Tibial nerve (tissue), 3 donors: ENCODE data around the gene ABTB1.

ENCODE experiments used
- CTCF ChIP-seq, 5 experiments: fragments of 200-600 bp in 3 of 5; fragments of 450-650 bp in 2 of 5; sonication (generic) in 3 of 5; IDR thresholded peaks; one replicate each; pipeline ENCODE4 v1.5.1; 2016 to 2019; ENCODE audit warnings: antibody characterized with exemption in 5 of 5, mild to moderate bottlenecking in 3 of 5, moderate library complexity in 2 of 5
- POLR2A ChIP-seq, 2 donors: fragments of 450-650 bp; IDR thresholded peaks; one replicate each; pipeline ENCODE4 v1.6.1; 2017; ENCODE audit warnings: antibody characterized with exemption in 2 of 2, mild to moderate bottlenecking in 2 of 2, moderate library complexity in 2 of 2

GRCh38 chr3:127709320-127710060 lies 36.7 kb downstream of the ABTB1 start:
- no peak for TF ChIP-seq CTCF (IDR thresholded peaks at IDR 0.05)
- TF ChIP-seq POLR2A (IDR thresholded peaks at IDR 0.05), result no peak
